Measurements from ENCODE around the gene CYSLTR2. TPM values are rescaled to one million over a fixed set of nuclear protein-coding genes. Genes with fewer than 3 reads are reported as not detected.

The CYSLTR2 gene
- total RNA-seq, 1 experiment from 2014 or later, result not detected

GRCh38 chr13:48746821-48747220 lies 93.1 kb downstream of the CYSLTR2 start:
- Histone ChIP-seq H3K4me3 (ENCODE audit: low read length) (no peak overlapping the region), H3K79me2 (ENCODE audit: low read length) (no peaks in the 10 kb centered on the region), H3K36me3 (ENCODE audit: low read depth, low read length) (no peaks in the 10 kb centered on the region), H3K4me1 (ENCODE audit: insufficient read depth, low read length) (peaks cover 24% of the 10 kb centered on the region), H3K27ac (ENCODE audit: low read length) (no peak overlapping the region), H3K27me3 (ENCODE audit: low read length) (no peaks in the 10 kb centered on the region), H3K9me2 (replicated peaks; ENCODE audit: low read length) (no peaks in the 10 kb centered on the region), H2AFZ (ENCODE audit: low read length) (no peak overlapping the region), H3K9me3 (ENCODE audit: low read length) (no peaks in the 10 kb centered on the region), H3F3A (ENCODE audit: low read length, unreplicated experiment) (no peaks in the 10 kb centered on the region), H4K20me1 (ENCODE audit: low read length) (no peaks in the 10 kb centered on the region), H3K4me2 (ENCODE audit: low read length) (no peak overlapping the region), H3K9ac (ENCODE audit: low read length) (no peak overlapping the region)
- no TSS peak for BruUV-seq (replicated peaks)
- TF ChIP-seq EZH2phosphoT487 (IDR thresholded peaks at IDR 0.05; ENCODE audit: borderline replicate concordance, low read length), result no peak
- no peak for TF ChIP-seq EZH2 (IDR thresholded peaks at IDR 0.05; ENCODE audit: low read length, unreplicated experiment)
- TF ChIP-seq CTCF (conservative IDR thresholded peaks at IDR 0.05; ENCODE audit: low read depth, low read length), result no peak
- intact Hi-C loops (cut with micrococcal nuclease), result no loop called here
- ATAC-seq, result no peak
- no peak for DNase-seq
- POLR2A ChIA-PET (ENCODE audit: unreplicated experiment), result no interaction called here
- CTCF ChIA-PET, result no interaction called here

DNA sequence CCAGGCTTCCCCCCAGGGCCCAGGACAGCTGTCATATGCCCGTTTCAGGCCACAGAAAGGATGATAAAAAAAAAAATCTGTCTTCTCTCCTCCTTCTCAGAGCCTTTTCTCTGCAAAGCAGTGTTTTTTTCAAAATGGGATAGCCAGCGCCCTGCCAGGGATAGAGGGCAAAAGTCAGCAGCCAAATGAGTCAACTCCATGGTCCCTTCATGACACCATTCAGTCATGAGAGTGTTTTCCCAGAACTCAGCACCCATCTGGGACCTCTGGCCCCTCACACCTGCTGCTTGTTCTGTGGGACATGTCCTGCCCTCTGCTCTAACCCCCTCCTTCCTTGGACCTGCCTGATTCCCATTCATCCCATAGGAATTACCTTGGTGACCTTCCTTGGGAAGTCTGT lies 95.0 kb downstream of the CYSLTR2 start:
- BruUV-seq (replicated peaks), result no TSS peak
- H3K36me3 ChIP-seq (ENCODE audit: low read depth, low read length), result no peaks in the 10 kb centered on the region
- intact Hi-C loops (cut with micrococcal nuclease), result loop anchor here (1.0 kb wide), 1 partner anchor 21 kb away; no protein-coding TSS in a partner anchor
- ATAC-seq (no peak), DNase-seq (no peak)
- H3K9me3 ChIP-seq (ENCODE audit: low read length), result no peaks in the 10 kb centered on the region
- no peaks in the 10 kb centered on the region for H3K79me2 ChIP-seq (ENCODE audit: low read length)
- ChIA-PET POLR2A (ENCODE audit: unreplicated experiment) (no interaction called here), CTCF (no interaction called here)
- H3K9ac ChIP-seq (ENCODE audit: low read length), result peak overlapping the region; percentile 62; the same call in 1 of the 2 replicates
- no peaks in the 10 kb centered on the region for H3K9me2 ChIP-seq (replicated peaks; ENCODE audit: low read length)
- TF ChIP-seq EZH2 (IDR thresholded peaks at IDR 0.05; ENCODE audit: low read length, unreplicated experiment), result no peak
- TF ChIP-seq EZH2phosphoT487 (IDR thresholded peaks at IDR 0.05; ENCODE audit: borderline replicate concordance, low read length), result no peak
- no peak for TF ChIP-seq CTCF (conservative IDR thresholded peaks at IDR 0.05; ENCODE audit: low read depth, low read length)
- H3K4me2 ChIP-seq (ENCODE audit: low read length), result peak overlapping the region; percentile 70
- no peak overlapping the region for H2AFZ ChIP-seq (ENCODE audit: low read length)
- peak overlapping the region; percentile 95 for H3K27ac ChIP-seq (ENCODE audit: low read length)
- no peak overlapping the region for H3K4me3 ChIP-seq (ENCODE audit: low read length)
- no peaks in the 10 kb centered on the region for H4K20me1 ChIP-seq (ENCODE audit: low read length)
- H3K4me1 ChIP-seq (ENCODE audit: insufficient read depth, low read length), result peaks cover 24% of the 10 kb centered on the region
- no peaks in the 10 kb centered on the region for H3F3A ChIP-seq (ENCODE audit: low read length, unreplicated experiment)
- H3K27me3 ChIP-seq (ENCODE audit: low read length), result no peaks in the 10 kb centered on the region

DNA sequence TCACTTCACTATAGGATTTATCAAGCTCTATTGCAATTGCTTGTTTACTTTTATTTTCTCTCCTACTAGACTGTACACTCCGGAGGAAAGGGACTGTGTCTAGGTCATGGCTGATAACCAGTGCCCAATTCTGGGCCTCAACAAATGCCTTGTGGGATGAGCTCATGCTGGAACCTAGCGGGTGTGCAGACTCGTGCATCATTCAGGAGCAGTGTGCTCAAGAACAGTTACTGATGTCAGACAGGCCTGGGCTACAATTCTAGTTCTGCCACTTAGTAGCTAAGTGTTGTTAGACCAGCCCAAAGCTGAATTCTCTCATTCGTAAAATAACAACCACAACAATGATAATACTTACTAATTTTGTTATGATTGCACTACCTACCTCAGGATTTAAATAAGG lies 95.4 kb downstream of the CYSLTR2 start:
- Histone ChIP-seq H3K9me3 (ENCODE audit: low read length) (no peaks in the 10 kb centered on the region), H3K9me2 (replicated peaks; ENCODE audit: low read length) (no peaks in the 10 kb centered on the region), H3K27me3 (ENCODE audit: low read length) (no peaks in the 10 kb centered on the region), H3F3A (ENCODE audit: low read length, unreplicated experiment) (no peaks in the 10 kb centered on the region), H3K79me2 (ENCODE audit: low read length) (no peaks in the 10 kb centered on the region), H3K9ac (ENCODE audit: low read length) (peak overlapping the region; percentile 62), H4K20me1 (ENCODE audit: low read length) (no peaks in the 10 kb centered on the region), H3K4me2 (ENCODE audit: low read length) (peak overlapping the region; percentile 70), H3K4me3 (ENCODE audit: low read length) (no peak overlapping the region), H3K4me1 (ENCODE audit: insufficient read depth, low read length) (peaks cover 24% of the 10 kb centered on the region), H2AFZ (ENCODE audit: low read length) (peak overlapping the region; percentile 44; the same call in 1 of the 2 replicates), H3K36me3 (ENCODE audit: low read depth, low read length) (no peaks in the 10 kb centered on the region), H3K27ac (ENCODE audit: low read length) (peak overlapping the region; percentile 95)
- DNase-seq, result peak; percentile 27
- intact Hi-C loops (cut with micrococcal nuclease), result loop anchor here (1.0 kb wide), 1 partner anchor 20 kb away; no protein-coding TSS in a partner anchor
- ChIA-PET POLR2A (ENCODE audit: unreplicated experiment) (no interaction called here), CTCF (no interaction called here)
- TF ChIP-seq EZH2phosphoT487 (IDR thresholded peaks at IDR 0.05; ENCODE audit: borderline replicate concordance, low read length), result no peak
- no peak for TF ChIP-seq EZH2 (IDR thresholded peaks at IDR 0.05; ENCODE audit: low read length, unreplicated experiment)
- TF ChIP-seq CTCF (conservative IDR thresholded peaks at IDR 0.05; ENCODE audit: low read depth, low read length), result no peak
- no TSS peak for BruUV-seq (replicated peaks)
- ATAC-seq, result no peak; the same call in 1 of the 2 replicates

Measured in PC-3 (cell line).